WTC11 (cell line): ENCODE measurements around the gene SCUBE1. TPM values are rescaled to one million over a fixed set of nuclear protein-coding genes. Genes with fewer than 3 reads are reported as not detected.

Experiments used
- ATAC-seq: fragments of 200-7000 bp; cut with Tn5 transposase; 2 replicates; pipeline ENCODE4 v1.10.0; 2021; ENCODE audit warnings: mild to moderate bottlenecking, moderate library complexity
- Bru-seq: library from RNA; stranded (reverse); fragments of 400-500 nt; gene quantifications from one replicate; lab custom pipeline; 2021; lab: Mats Ljungman, UMichigan
- CTCF ChIA-PET: fragments of 300-600 bp; sonication (Branson Sonifier 250); formaldehyde crosslinking; loops from one replicate; lab custom pipeline; 2021; ENCODE audit warnings: antibody characterized with exemption; lab: Charles Lee
- POLR2A ChIA-PET: fragments of 350-600 bp; sonication (Branson Sonifier 250); formaldehyde crosslinking; loops from one replicate; lab custom pipeline; 2021; ENCODE audit warnings: antibody characterized with exemption; lab: Charles Lee
- DNase-seq: peaks from one replicate; pipeline ENCODE4 v3.0.0; 2021; ENCODE audit warnings: low spot score
- H3K27ac Mint-ChIP-seq: 2 replicates; pipeline ENCODE4 v1.8.0; 2021; ENCODE audit warnings: mixed read lengths
- H3K27me3 Mint-ChIP-seq: 2 replicates; pipeline ENCODE4 v1.8.0; 2021; ENCODE audit warnings: low read depth, mild to moderate bottlenecking, moderate library complexity, mixed read lengths
- H3K36me3 Mint-ChIP-seq: 2 replicates; pipeline ENCODE4 v1.8.0; 2021; ENCODE audit warnings: mixed read lengths
- H3K4me1 Mint-ChIP-seq: 2 replicates; pipeline ENCODE4 v1.8.0; 2022; ENCODE audit warnings: mixed read lengths
- H3K4me3 Mint-ChIP-seq: 2 replicates; pipeline ENCODE4 v1.8.0; 2021; ENCODE audit warnings: mild to moderate bottlenecking, moderate library complexity, mixed read lengths
- H3K9me3 Mint-ChIP-seq: 2 replicates; pipeline ENCODE4 v1.8.0; 2021; ENCODE audit warnings: mixed read lengths
- E2F5 ChIP-seq: sonication (generic); formaldehyde crosslinking; IDR thresholded peaks from 2 replicates; pipeline ENCODE4 v1.8.1; 2022; ENCODE audit warnings: mild to moderate bottlenecking, moderate library complexity, missing genetic modification reagents
- ERG ChIP-seq: fragments of 250-450 bp; sonication (Bioruptor Pico); IDR thresholded peaks from 2 replicates; pipeline ENCODE4 v1.8.0; 2021; ENCODE audit warnings: mild to moderate bottlenecking
- ESRRA ChIP-seq: sonication (generic); formaldehyde crosslinking; IDR thresholded peaks from 2 replicates; pipeline ENCODE4 v1.8.1; 2022; ENCODE audit warnings: mild to moderate bottlenecking, missing genetic modification reagents, borderline replicate concordance
- ETV6 ChIP-seq: sonication (generic); formaldehyde crosslinking; IDR thresholded peaks from 2 replicates; pipeline ENCODE4 v1.8.1; 2022; ENCODE audit warnings: mild to moderate bottlenecking, missing genetic modification reagents
- GTF2I ChIP-seq: fragments of 250-450 bp; sonication (Bioruptor Pico); conservative IDR thresholded peaks from 2 replicates; pipeline ENCODE4 v1.4.0; 2021; ENCODE audit warnings: mild to moderate bottlenecking
- HMGXB4 ChIP-seq: sonication (generic); formaldehyde crosslinking; IDR thresholded peaks from 2 replicates; pipeline ENCODE4 v1.8.1; 2023; ENCODE audit warnings: mild to moderate bottlenecking, moderate library complexity, missing genetic modification reagents
- KAT7 ChIP-seq: sonication (generic); formaldehyde crosslinking; IDR thresholded peaks from 2 replicates; pipeline ENCODE4 v1.8.1; 2023; ENCODE audit warnings: missing genetic modification reagents, mild to moderate bottlenecking, borderline replicate concordance
- NFYB ChIP-seq: sonication (generic); formaldehyde crosslinking; conservative IDR thresholded peaks from 2 replicates; pipeline ENCODE4 v1.8.0; 2022; ENCODE audit warnings: low read depth, missing genetic modification reagents
- SP1 ChIP-seq: sonication (generic); formaldehyde crosslinking; conservative IDR thresholded peaks from 2 replicates; pipeline ENCODE4 v1.8.1; 2022; ENCODE audit warnings: missing genetic modification reagents
- STAT6 ChIP-seq: sonication (generic); formaldehyde crosslinking; conservative IDR thresholded peaks from 2 replicates; pipeline ENCODE4 v1.8.1; 2023; ENCODE audit warnings: mild to moderate bottlenecking, low read depth, missing genetic modification reagents, moderate library complexity
- ZBTB21 ChIP-seq: sonication (generic); formaldehyde crosslinking; IDR thresholded peaks from 2 replicates; pipeline ENCODE4 v1.8.1; 2023; ENCODE audit warnings: mild to moderate bottlenecking, missing genetic modification reagents, borderline replicate concordance
- ZMAT4 ChIP-seq: fragments of 250-450 bp; sonication (Bioruptor Pico); IDR thresholded peaks from 2 replicates; pipeline ENCODE4 v1.9.0; 2021; ENCODE audit warnings: mild to moderate bottlenecking
- ZNF281 ChIP-seq: sonication (generic); formaldehyde crosslinking; IDR thresholded peaks from 2 replicates; pipeline ENCODE4 v1.8.0; 2023; ENCODE audit warnings: mild to moderate bottlenecking, missing genetic modification reagents
- ZNF317 ChIP-seq: sonication (generic); formaldehyde crosslinking; IDR thresholded peaks from 2 replicates; pipeline ENCODE4 v1.8.1; 2023; ENCODE audit warnings: low read depth, mild to moderate bottlenecking, moderate library complexity, missing genetic modification reagents, borderline replicate concordance
- ZNF423 ChIP-seq: fragments of 250-450 bp; sonication (Bioruptor Pico); IDR thresholded peaks from 2 replicates; pipeline ENCODE4 v2.1.2; 2022; ENCODE audit warnings: mild to moderate bottlenecking, moderate library complexity
- ZNF425 ChIP-seq: fragments of 250-450 bp; sonication (Bioruptor Pico); conservative IDR thresholded peaks from 2 replicates; pipeline ENCODE4 v1.9.0; 2021; ENCODE audit warnings: mild to moderate bottlenecking
- long read RNA-seq, 3 experiments: library from RNA in 1 of 3; library from capped mRNA in 1 of 3; library from polyadenylated mRNA in 1 of 3; unstranded in 2 of 3; stranded (forward) in 1 of 3; transcript quantifications; one replicate each; pipeline ENCODE4 v2.0.0, GENCODE V29; 2021
- total RNA-seq: library from RNA; stranded (reverse); gene quantifications from 3 replicates; pipeline ENCODE4 v1.2.3, GENCODE V29; 2021

The SCUBE1 gene
- 6.9 to 9.6 TPM (median 7.8 TPM) in 3 replicates for total RNA-seq
- percentile 29 among the genes with signal in this experiment for Bru-seq, nascent RNA
- long read RNA-seq, experiment 1, full-length matches to known transcripts = 21 of 51 reads
- long read RNA-seq, experiment 1, partial matches to known transcripts = 9 of 51 reads
- long read RNA-seq, experiment 1, other reads (novel, unspliced or antisense) = 21 of 51 reads
- long read RNA-seq, experiment 2, partial matches to known transcripts = 4 of 14 reads
- long read RNA-seq, experiment 2, other reads (novel, unspliced or antisense) = 10 of 14 reads
- long read RNA-seq, experiment 3 = 0 reads

GRCh38 chr22:43343262-43343669 is at the start of gene SCUBE1:
Gene SCUBE1 (minus strand): TSS chr22:43343372. CDS start chr22:43343261, 111 bp downstream.
- ATAC-seq (peak; percentile 81), DNase-seq (peak; percentile 79)
- Mint-ChIP-seq H3K9me3 (no peaks in the 10 kb centered on the region), H3K36me3 (no peaks in the 10 kb centered on the region), H3K27me3 (peaks cover 52% of the 10 kb centered on the region), H3K27ac (no peak within 1 kb of the TSS), H3K4me1 (peaks cover 33% of the 10 kb centered on the region)
- CTCF ChIA-PET = interaction anchor here (0.6 to 5.9 kb wide), 6 partner anchors 51 to 178 kb away, joined by 3 to 486 read pairs (median 23); no protein-coding TSS in a partner anchor
- POLR2A ChIA-PET = interaction anchor here (1.1 kb wide), 1 partner anchor 68 kb away, joined by 3 read pairs; no protein-coding TSS in a partner anchor
- no peak for TF ChIP-seq ZNF317 (CRISPR knock-in tag)
- TF ChIP-seq SP1 = peak; percentile 27; the same call in 1 of the 2 replicates
- TF ChIP-seq NFYB (CRISPR knock-in tag) = peak; percentile 79
- TF ChIP-seq, all 79 proteins: peak for 2
- H3K4me3 Mint-ChIP-seq = peak within 1 kb of the TSS; percentile 71

GRCh38 chr22:43392385-43392989 is 49.3 kb upstream of the SCUBE1 start:
- CTCF ChIA-PET = interaction anchor here (1.4 kb wide), 1 partner anchor 46 kb away, joined by 4 read pairs; no protein-coding TSS in a partner anchor
- no peak overlapping the region for H3K4me3 Mint-ChIP-seq
- ATAC-seq (no peak), DNase-seq (no peak)
- no peaks in the 10 kb centered on the region for H3K36me3 Mint-ChIP-seq
- no peak overlapping the region for H3K27ac Mint-ChIP-seq
- H3K27me3 Mint-ChIP-seq = peaks cover 5% of the 10 kb centered on the region
- no peak for TF ChIP-seq ZNF281 (CRISPR knock-in tag)
- no peak for TF ChIP-seq STAT6 (CRISPR knock-in tag)
- TF ChIP-seq E2F5 (CRISPR knock-in tag) = no peak
- no peak for TF ChIP-seq KAT7
- no peak for TF ChIP-seq ZMAT4 (CRISPR knock-in tag)
- TF ChIP-seq ZNF423 (CRISPR knock-in tag) = no peak
- no peak for TF ChIP-seq HMGXB4 (CRISPR knock-in tag)
- no peak for TF ChIP-seq ERG
- TF ChIP-seq ZBTB21 (CRISPR knock-in tag) = no peak
- no peak for TF ChIP-seq ZNF425 (CRISPR knock-in tag)
- no peak for TF ChIP-seq GTF2I (CRISPR knock-in tag)
- TF ChIP-seq ETV6 (CRISPR knock-in tag) = no peak
- TF ChIP-seq ESRRA (CRISPR knock-in tag) = no peak
- peaks cover 16% of the 10 kb centered on the region for H3K4me1 Mint-ChIP-seq
- H3K9me3 Mint-ChIP-seq = no peaks in the 10 kb centered on the region
- POLR2A ChIA-PET = no interaction called here
